K562 (cell line): ENCODE measurements around the gene GABRP. TPM values are rescaled to one million over a fixed set of nuclear protein-coding genes. Genes with fewer than 3 reads are reported as not detected.
A peak's percentile ranks its signal among the peaks of the same experiment; 100 is the strongest.

ENCODE experiments used
- ATAC-seq: fragments of 200-7000 bp; cut with Tn5 transposase; 3 replicates; pipeline ENCODE4 v1.9.1; 2020; ENCODE audit warnings: moderate library complexity
- BruUV-seq: library from RNA; stranded (reverse); fragments of 400-500 nt; replicated peaks from 2 replicates; lab custom pipeline; 2021; lab: Mats Ljungman, UMichigan
- CTCF ChIA-PET: fragments of 300-600 bp; formaldehyde crosslinking; extraction: SDS; loops from one replicate; lab custom pipeline; 2021; ENCODE audit warnings: low intra/inter-chr PET ratio; lab: Yijun Ruan, JAX
- POLR2A ChIA-PET: fragments of 300-600, 350-650 bp; sonication (Branson Sonifier 250); formaldehyde crosslinking; extraction: SDS; loops from one replicate; lab custom pipeline; 2021; ENCODE audit warnings: antibody characterized with exemption, inconsistent platforms; lab: Yijun Ruan, JAX
- DNase-seq, 4 experiments: peaks; one replicate each; pipeline versions ENCODE4 v3.0.0 to v3.0.0-alpha.2; 2011 to 2018; ENCODE audit warnings: low spot score in 3 of 4, mixed read lengths in 3 of 4; ENCODE audit errors: extremely low read depth in 1 of 4
- FAIRE-seq: peaks from 2 replicates; lab custom pipeline; 2011; peaks lifted over from hg19 to GRCh38; lab: Jason Lieb, UNC
- H2AFZ ChIP-seq: 2 replicates; pipeline ENCODE4 v1.6.0; 2011; ENCODE audit warnings: low read depth, low read length, control low read depth, inconsistent platforms
- H3K27ac ChIP-seq: fragments of 200-600 bp; 3 replicates; pipeline ENCODE4 v1.8.0; 2011; ENCODE audit warnings: low read depth, mild to moderate bottlenecking, control low read depth, inconsistent platforms, low read length, moderate library complexity, mixed read lengths; ENCODE audit errors: extremely low read depth
- H3K27me3 ChIP-seq, 2 experiments: fragments of 300-600 bp in 1 of 2; 2 replicates in 1 of 2; 3 replicates in 1 of 2; pipeline versions ENCODE4 v1.6.0 to v1.8.0; 2011; ENCODE audit warnings: inconsistent platforms in 2 of 2, low read length in 2 of 2, mild to moderate bottlenecking in 1 of 2, mixed read lengths in 1 of 2, moderate library complexity in 1 of 2; ENCODE audit not compliant: control insufficient read depth in 2 of 2, insufficient read depth in 2 of 2
- H3K36me3 ChIP-seq: fragments of 300-600 bp; 3 replicates; pipeline ENCODE4 v1.8.0; 2011; ENCODE audit warnings: mild to moderate bottlenecking, low read length, inconsistent platforms; ENCODE audit not compliant: control insufficient read depth, insufficient read depth
- H3K4me1 ChIP-seq, 2 experiments: fragments of 200-600 bp in 1 of 2; replicated peaks in 1 of 2; 2 replicates in 1 of 2; 3 replicates in 1 of 2; pipeline versions ENCODE4 v1.5.1 to v1.8.0; 2011; ENCODE audit warnings: inconsistent platforms in 2 of 2, low read length in 2 of 2, mild to moderate bottlenecking in 1 of 2, mixed read lengths in 1 of 2, moderate library complexity in 1 of 2; ENCODE audit not compliant: control insufficient read depth in 2 of 2, insufficient read depth in 2 of 2
- H3K4me2 ChIP-seq: 2 replicates; pipeline ENCODE4 v1.6.1; 2011; ENCODE audit warnings: low read length, control low read depth, inconsistent platforms, mixed read lengths; ENCODE audit not compliant: insufficient read depth
- H3K4me3 ChIP-seq: fragments of 200-600 bp; sonication (generic), shearing (Covaris generic); 2 replicates; pipeline ENCODE4 v1.5.1; 2016; ENCODE audit warnings: control low read depth, inconsistent platforms
- H3K79me2 ChIP-seq: fragments of 200-600 bp; 3 replicates; pipeline ENCODE4 v1.8.0; 2011; ENCODE audit warnings: low read length, inconsistent platforms; ENCODE audit not compliant: control insufficient read depth, insufficient read depth
- H3K9ac ChIP-seq, 2 experiments: 2 replicates each; pipeline versions ENCODE4 v1.6.0 to v1.6.1; 2011; ENCODE audit warnings: low read depth in 2 of 2, low read length in 2 of 2, control low read depth in 1 of 2, inconsistent platforms in 1 of 2, mild to moderate bottlenecking in 1 of 2, mixed read lengths in 1 of 2; ENCODE audit not compliant: insufficient read depth in 1 of 2
- H3K9me1 ChIP-seq: one replicate; pipeline ENCODE4 v1.6.0; 2011; ENCODE audit warnings: inconsistent platforms, mild to moderate bottlenecking, low read length, moderate library complexity; ENCODE audit not compliant: control insufficient read depth, insufficient read depth
- H3K9me3 ChIP-seq: replicated peaks from 2 replicates; pipeline ENCODE4 v1.5.1; 2011; ENCODE audit warnings: low read depth, low read length, inconsistent platforms; ENCODE audit not compliant: control insufficient read depth, insufficient read depth
- H4K20me1 ChIP-seq: replicated peaks from 2 replicates; pipeline ENCODE4 v1.6.1; 2011; ENCODE audit warnings: low read length, inconsistent platforms, mixed read lengths; ENCODE audit not compliant: control insufficient read depth, insufficient read depth
- AFF4 ChIP-seq: sonication (generic); formaldehyde crosslinking; IDR thresholded peaks from 2 replicates; pipeline ENCODE4 v1.8.0; 2023; ENCODE audit warnings: mild to moderate bottlenecking, missing genetic modification reagents
- LCOR ChIP-seq: sonication (generic); formaldehyde crosslinking; IDR thresholded peaks from 2 replicates; pipeline ENCODE4 v1.8.0; 2022; ENCODE audit warnings: mild to moderate bottlenecking, missing genetic modification reagents
- MEF2A ChIP-seq: IDR thresholded peaks from 2 replicates; pipeline ENCODE4 v1.6.1; 2011; ENCODE audit warnings: low read depth, mild to moderate bottlenecking, low read length, moderate library complexity; ENCODE audit not compliant: control insufficient read depth
- NRF1 ChIP-seq, 2 experiments: fragments of 450-650 bp; IDR thresholded peaks in 1 of 2; conservative IDR thresholded peaks in 1 of 2; 2 replicates each; pipeline ENCODE4 v1.6.1; 2014; ENCODE audit warnings: mild to moderate bottlenecking in 2 of 2
- SMAD1 ChIP-seq: fragments of 150-350 bp; IDR thresholded peaks from 2 replicates; pipeline ENCODE4 v1.6.1; 2014; ENCODE audit warnings: low read length, low read depth; ENCODE audit not compliant: partially characterized antibody
- WGBS: fragments of 100-300 bp; shearing (Covaris generic); methylation state at CpG from one replicate; pipeline ENCODE4 v1.1.6; 2016; ENCODE audit warnings: low coverage, mixed read lengths; ENCODE audit not compliant: insufficient coverage; ENCODE audit errors: missing lambda C conversion rate; 5-methylcytosine and 5-hydroxymethylcytosine counted together
- in situ Hi-C: fragments of 300-500 bp; cut with MboI; formaldehyde crosslinking; loops from 4 replicates; pipeline ENCODE4 v1.15.0; 2018; ENCODE audit warnings: inconsistent platforms, mixed read lengths
- intact Hi-C: fragments of 100-400 bp; cut with micrococcal nuclease; formaldehyde crosslinking; loops from 2 replicates; pipeline ENCODE4 v1.14.2; 2022
- polyA plus RNA-seq, 8 experiments: library from polyadenylated mRNA; depleted of rRNA in 4 of 8; stranded (reverse) in 5 of 8; unstranded in 3 of 8; fragments of >200 nt; fragmentation: Nextera tagmentation in 2 of 8; fragmentation: Illumina TruSeq in 1 of 8; extraction: Ambion mirVana in 2 of 8; extraction: Trizol in 1 of 8; gene quantifications; 2 replicates each; pipeline versions ENCODE4 v1.2.1 to v1.2.3, GENCODE V29; 2011 to 2014; ENCODE audit warnings: inconsistent platforms in 1 of 8, missing spikeins in 1 of 8
- total RNA-seq, 7 experiments: library from RNA; depleted of rRNA in 6 of 7; stranded (reverse); fragments of >200 nt in 6 of 7; fragmentation: Illumina TruSeq in 2 of 7; extraction: Trizol in 2 of 7; gene quantifications; 2 replicates each; pipeline versions ENCODE4 v1.2.1 to v1.2.3, GENCODE V29; 2011 to 2021; ENCODE audit warnings: low replicate concordance in 1 of 7
- TF ChIP-seq, protein P1 (sequence below): fragments of 250-450 bp; sonication (Bioruptor Pico); IDR thresholded peaks from 2 replicates; pipeline ENCODE4 v1.8.0; 2021; ENCODE audit warnings: mild to moderate bottlenecking, moderate library complexity

The GABRP gene
- total and polyA plus RNA-seq, 9 of the 15 experiments (the other 6 are each of a cell fraction or from before 2014, with no cell fraction given): not detected

DNA sequence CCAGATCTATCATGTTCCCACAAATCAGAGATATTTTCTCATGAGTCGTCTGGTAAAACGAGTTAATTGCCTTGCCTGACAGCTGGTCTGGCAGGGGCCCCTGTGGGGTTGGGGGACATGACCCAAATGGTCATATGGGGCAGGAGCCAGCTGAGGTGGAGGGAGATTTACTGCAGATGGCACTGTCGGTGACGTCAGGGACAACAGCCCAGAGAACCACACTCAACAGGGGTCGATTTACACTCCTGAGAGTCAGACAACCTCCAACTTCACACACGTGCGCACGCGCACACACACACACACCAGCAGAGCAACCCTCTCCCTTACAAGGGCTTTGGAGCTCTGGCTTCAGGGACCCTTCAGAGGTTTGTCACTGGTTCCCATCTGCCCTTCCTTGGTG lies 23.4 kb upstream of the GABRP start:
- H3K4me3 ChIP-seq: no peak overlapping the region
- H3K4me1 ChIP-seq: no peaks in the 10 kb centered on the region
- peaks cover 0 to 7% of the 10 kb centered on the region in 2 experiments; a peak in 2 of 5 replicates for H3K27me3 ChIP-seq
- no peaks in the 10 kb centered on the region for H3K79me2 ChIP-seq
- ChIA-PET CTCF (no interaction called here), POLR2A (no interaction called here)
- no peaks in the 10 kb centered on the region for H4K20me1 ChIP-seq
- intact Hi-C loops: no loop called here
- 1% methylated on average over 8 of the region's 9 CpGs for whole genome bisulfite sequencing
- H3K9ac ChIP-seq: no peak overlapping the region
- TF ChIP-seq MEF2A (no peak), NRF1 (conservative IDR thresholded peaks at IDR 0.05 in 1 of 2, IDR thresholded peaks at IDR 0.05 in 1 of 2) (0 out of 4 replicates have a peak, but pooled peaks have one; percentile 13 to 15), SMAD1 (no peak), LCOR (CRISPR knock-in tag) (no peak), AFF4 (CRISPR knock-in tag) (no peak)
- TF ChIP-seq, protein P1, sequence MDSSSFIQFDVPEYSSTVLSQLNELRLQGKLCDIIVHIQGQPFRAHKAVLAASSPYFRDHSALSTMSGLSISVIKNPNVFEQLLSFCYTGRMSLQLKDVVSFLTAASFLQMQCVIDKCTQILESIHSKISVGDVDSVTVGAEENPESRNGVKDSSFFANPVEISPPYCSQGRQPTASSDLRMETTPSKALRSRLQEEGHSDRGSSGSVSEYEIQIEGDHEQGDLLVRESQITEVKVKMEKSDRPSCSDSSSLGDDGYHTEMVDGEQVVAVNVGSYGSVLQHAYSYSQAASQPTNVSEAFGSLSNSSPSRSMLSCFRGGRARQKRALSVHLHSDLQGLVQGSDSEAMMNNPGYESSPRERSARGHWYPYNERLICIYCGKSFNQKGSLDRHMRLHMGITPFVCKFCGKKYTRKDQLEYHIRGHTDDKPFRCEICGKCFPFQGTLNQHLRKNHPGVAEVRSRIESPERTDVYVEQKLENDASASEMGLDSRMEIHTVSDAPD (CRISPR knock-in tag): no peak
- H3K4me2 ChIP-seq: no peak overlapping the region
- H3K9me1 ChIP-seq: no peaks in the 10 kb centered on the region
- H3K27ac ChIP-seq: no peak overlapping the region
- BruUV-seq: no TSS peak
- H2AFZ ChIP-seq: no peak overlapping the region
- in situ Hi-C loops: no loop called here
- H3K9me3 ChIP-seq: no peaks in the 10 kb centered on the region
- H3K36me3 ChIP-seq: no peaks in the 10 kb centered on the region
- ATAC-seq (no peak), DNase-seq (no peak), FAIRE-seq (no peak)
